ENCODE measurements around the gene PLXNA4. TPM values are rescaled to one million over a fixed set of nuclear protein-coding genes. Genes with fewer than 3 reads are reported as not detected.

PLXNA4 gene
- total and polyA plus RNA-seq, 2 donors (not counting 1 experiment from before 2014, with no cell fraction given) = not detected

DNA sequence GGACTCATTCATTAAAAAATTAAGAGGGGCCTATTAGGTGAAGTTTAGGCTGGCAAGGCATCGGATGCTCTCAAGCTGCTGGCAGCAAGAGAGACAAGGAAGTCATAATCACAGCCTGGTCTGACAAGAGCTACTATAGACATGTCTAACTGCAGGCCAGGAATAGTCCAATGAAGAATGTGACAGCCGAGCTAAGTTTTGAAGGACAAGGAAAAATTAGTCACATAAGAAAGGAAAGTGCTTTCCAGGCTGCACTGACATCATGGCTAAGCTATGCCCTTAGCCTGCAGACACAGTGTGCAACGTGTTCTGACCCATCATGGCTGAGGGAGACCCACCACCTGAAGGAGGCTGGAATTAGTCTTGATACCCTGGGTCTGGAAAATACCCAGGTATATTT lies 281.1 kb downstream of the PLXNA4 start:
- no peaks in the 10 kb centered on the region for H3K4me1 Mint-ChIP-seq

DNA sequence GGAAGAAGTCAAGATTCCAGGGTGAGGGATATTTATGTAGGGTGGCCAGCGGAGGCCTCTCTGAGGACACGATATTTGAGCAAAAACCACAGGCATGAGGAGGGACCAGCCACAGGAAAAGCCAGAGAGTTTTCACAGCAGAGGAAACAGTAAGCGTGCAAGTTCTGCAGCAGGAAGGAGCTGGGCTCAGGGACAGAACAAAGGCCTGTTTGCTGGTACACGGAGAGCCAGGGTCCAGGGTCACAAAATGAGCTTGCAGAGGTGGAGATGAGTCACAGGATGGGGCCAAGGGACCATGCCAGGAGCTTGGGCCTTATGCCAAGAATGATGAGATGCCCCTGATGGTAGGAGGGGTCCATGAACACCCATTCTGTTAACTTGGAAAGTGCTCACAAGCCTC lies 283.5 kb downstream of the PLXNA4 start:
- Histone ChIP-seq H4K20me1 (ENCODE audit: control insufficient read depth, insufficient read depth, low read length, poor library complexity, severe bottlenecking) (no peaks in the 10 kb centered on the region), H3K36me3 (replicated peaks in 1 of 2; ENCODE audit: control extremely low read depth in 1 of 2, control insufficient read depth in 1 of 2, extremely low read depth in 1 of 2, insufficient read depth in 2 of 2, low read length in 1 of 2) (no peaks in the 10 kb centered on the region), H3K27me3 (replicated peaks in 1 of 4; ENCODE audit: control extremely low read depth in 1 of 4, control insufficient read depth in 3 of 4, insufficient read depth in 4 of 4, low read length in 3 of 4) (no peaks in the 10 kb centered on the region), H3K79me2 (ENCODE audit: control insufficient read depth, insufficient read depth, low read length) (no peaks in the 10 kb centered on the region), H3K9ac (ENCODE audit: low read length) (no peak overlapping the region), H3K27ac (ENCODE audit: low read length in 2 of 2) (no peak overlapping the region), H3K9me3 (ENCODE audit: control extremely low read depth in 1 of 3, control insufficient read depth in 2 of 3, insufficient read depth in 1 of 3, low read length in 2 of 3) (peaks cover 0 to 4% (median 0%) of the 10 kb centered on the region in 3 donors), H3K4me2 (replicated peaks; ENCODE audit: low read depth, low read length, poor library complexity, severe bottlenecking) (no peak overlapping the region), H2AFZ (ENCODE audit: insufficient read depth, low read depth, low read length, poor library complexity, severe bottlenecking) (no peak overlapping the region), H3K4me1 (ENCODE audit: control insufficient read depth in 2 of 2, insufficient read depth in 2 of 2, low read length in 2 of 2) (no peaks in the 10 kb centered on the region), H3K4me3 (ENCODE audit: control extremely low read depth in 1 of 5, extremely low read depth in 1 of 5, insufficient read depth in 1 of 5, low read depth in 2 of 5, low read length in 4 of 5) (no peak overlapping the region)
- no peaks in the 10 kb centered on the region for H3K9me3 Mint-ChIP-seq (ENCODE audit: insufficient read depth)
- intact Hi-C loops (cut with micrococcal nuclease) = no loop called here
- ChIA-PET CTCF (no interaction called here), POLR2A (no interaction called here)
- H3K4me3 Mint-ChIP-seq = no peak overlapping the region
- no peak overlapping the region for H3K27ac Mint-ChIP-seq
- H3K27me3 Mint-ChIP-seq = peaks cover 13% of the 10 kb centered on the region
- 42% methylated on average over 4 of the region's 4 CpGs for WGBS (ENCODE audit: insufficient coverage)
- TF ChIP-seq, protein P1, sequence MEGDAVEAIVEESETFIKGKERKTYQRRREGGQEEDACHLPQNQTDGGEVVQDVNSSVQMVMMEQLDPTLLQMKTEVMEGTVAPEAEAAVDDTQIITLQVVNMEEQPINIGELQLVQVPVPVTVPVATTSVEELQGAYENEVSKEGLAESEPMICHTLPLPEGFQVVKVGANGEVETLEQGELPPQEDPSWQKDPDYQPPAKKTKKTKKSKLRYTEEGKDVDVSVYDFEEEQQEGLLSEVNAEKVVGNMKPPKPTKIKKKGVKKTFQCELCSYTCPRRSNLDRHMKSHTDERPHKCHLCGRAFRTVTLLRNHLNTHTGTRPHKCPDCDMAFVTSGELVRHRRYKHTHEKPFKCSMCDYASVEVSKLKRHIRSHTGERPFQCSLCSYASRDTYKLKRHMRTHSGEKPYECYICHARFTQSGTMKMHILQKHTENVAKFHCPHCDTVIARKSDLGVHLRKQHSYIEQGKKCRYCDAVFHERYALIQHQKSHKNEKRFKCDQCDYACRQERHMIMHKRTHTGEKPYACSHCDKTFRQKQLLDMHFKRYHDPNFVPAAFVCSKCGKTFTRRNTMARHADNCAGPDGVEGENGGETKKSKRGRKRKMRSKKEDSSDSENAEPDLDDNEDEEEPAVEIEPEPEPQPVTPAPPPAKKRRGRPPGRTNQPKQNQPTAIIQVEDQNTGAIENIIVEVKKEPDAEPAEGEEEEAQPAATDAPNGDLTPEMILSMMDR (IDR thresholded peaks at IDR 0.05) = no peak
- TF ChIP-seq EZH2 (IDR thresholded peaks at IDR 0.05; ENCODE audit: borderline replicate concordance, insufficient read depth, low read depth, low read length, poor library complexity, severe bottlenecking) = no peak
- no peaks in the 10 kb centered on the region for H3K4me1 Mint-ChIP-seq
- DNase-seq (no peak), ATAC-seq (ENCODE audit: low read depth) (no peak)

More for the DNA sequence above, 281.1 kb downstream of the PLXNA4 start:
- H3K4me1 ChIP-seq (ENCODE audit: control insufficient read depth in 2 of 2, insufficient read depth in 2 of 2, low read length in 2 of 2) = no peaks in the 10 kb centered on the region
- no peak overlapping the region for H3K27ac Mint-ChIP-seq
- ChIA-PET POLR2A (no interaction called here), CTCF (no interaction called here)
- intact Hi-C loops (cut with micrococcal nuclease) = no loop called here
- no peaks in the 10 kb centered on the region for H4K20me1 ChIP-seq (ENCODE audit: control insufficient read depth, insufficient read depth, low read length, poor library complexity, severe bottlenecking)
- 77% methylated on average over 3 of the region's 3 CpGs for WGBS (ENCODE audit: insufficient coverage)
- H3K27me3 Mint-ChIP-seq = peaks cover 13% of the 10 kb centered on the region
- H3K9ac ChIP-seq (ENCODE audit: low read length) = no peak overlapping the region
- H3K9me3 Mint-ChIP-seq (ENCODE audit: insufficient read depth) = no peaks in the 10 kb centered on the region
- no peak overlapping the region for H3K4me3 Mint-ChIP-seq
- TF ChIP-seq, protein P1 (IDR thresholded peaks at IDR 0.05) = no peak
- no peak for TF ChIP-seq EZH2 (IDR thresholded peaks at IDR 0.05; ENCODE audit: borderline replicate concordance, insufficient read depth, low read depth, low read length, poor library complexity, severe bottlenecking)
- no peak overlapping the region for H3K4me3 ChIP-seq (ENCODE audit: control extremely low read depth in 1 of 5, extremely low read depth in 1 of 5, insufficient read depth in 1 of 5, low read depth in 2 of 5, low read length in 4 of 5)
- DNase-seq (no peak), ATAC-seq (ENCODE audit: low read depth) (no peak)
- H2AFZ ChIP-seq (ENCODE audit: insufficient read depth, low read depth, low read length, poor library complexity, severe bottlenecking) = no peak overlapping the region
- no peaks in the 10 kb centered on the region for H3K79me2 ChIP-seq (ENCODE audit: control insufficient read depth, insufficient read depth, low read length)
- H3K9me3 ChIP-seq (ENCODE audit: control extremely low read depth in 1 of 3, control insufficient read depth in 2 of 3, insufficient read depth in 1 of 3, low read length in 2 of 3) = peaks cover 0 to 2% (median 0%) of the 10 kb centered on the region in 3 donors
- no peak overlapping the region for H3K4me2 ChIP-seq (replicated peaks; ENCODE audit: low read depth, low read length, poor library complexity, severe bottlenecking)
- H3K27me3 ChIP-seq (replicated peaks in 1 of 4; ENCODE audit: control extremely low read depth in 1 of 4, control insufficient read depth in 3 of 4, insufficient read depth in 4 of 4, low read length in 3 of 4) = no peaks in the 10 kb centered on the region
- H3K36me3 ChIP-seq (replicated peaks in 1 of 2; ENCODE audit: control extremely low read depth in 1 of 2, control insufficient read depth in 1 of 2, extremely low read depth in 1 of 2, insufficient read depth in 2 of 2, low read length in 1 of 2) = no peaks in the 10 kb centered on the region
- H3K27ac ChIP-seq (ENCODE audit: low read length in 2 of 2) = no peak overlapping the region

Measured in B cell (primary cell).